Keratinocyte (primary cell): ENCODE results near the gene KCNJ16. TPM values are rescaled to one million over a fixed set of nuclear protein-coding genes. Genes with fewer than 3 reads are reported as not detected.

ENCODE experiments used
- DNase-seq: peaks from one replicate; pipeline ENCODE4 v3.0.0-alpha.2; 2011; ENCODE audit warnings: low read depth, missing footprints, low spot score
- FAIRE-seq: peaks from 2 replicates; lab custom pipeline; 2011; peaks lifted over from hg19 to GRCh38; lab: Jason Lieb, UNC
- H2AFZ ChIP-seq: 2 replicates; pipeline ENCODE4 v1.6.0; 2012; ENCODE audit warnings: low read length, control low read depth, inconsistent platforms; ENCODE audit not compliant: control insufficient read depth
- H3K27ac ChIP-seq: 2 replicates; pipeline ENCODE4 v1.5.1; 2011; ENCODE audit warnings: low read length; ENCODE audit not compliant: control insufficient read depth, insufficient read depth
- H3K27me3 ChIP-seq: 3 replicates; pipeline ENCODE4 v1.6.0; 2011; ENCODE audit warnings: low read length; ENCODE audit not compliant: control insufficient read depth, insufficient read depth; ENCODE audit errors: extremely low read depth
- H3K36me3 ChIP-seq, 2 experiments: 2 replicates in 1 of 2; 3 replicates in 1 of 2; pipeline ENCODE4 v1.5.1; 2011; ENCODE audit warnings: low read length in 2 of 2, mild to moderate bottlenecking in 1 of 2; ENCODE audit not compliant: control insufficient read depth in 2 of 2, insufficient read depth in 2 of 2; ENCODE audit errors: extremely low read depth in 1 of 2
- H3K4me1 ChIP-seq: 3 replicates; pipeline ENCODE4 v1.5.1; 2011; ENCODE audit warnings: low read length; ENCODE audit not compliant: control insufficient read depth, insufficient read depth; ENCODE audit errors: extremely low read depth
- H3K4me2 ChIP-seq: 3 replicates; pipeline ENCODE4 v1.6.0; 2011; ENCODE audit warnings: low read depth, low read length; ENCODE audit not compliant: control insufficient read depth, insufficient read depth; ENCODE audit errors: extremely low read depth
- H3K4me3 ChIP-seq, 3 experiments: fragments of 200-600 bp in 1 of 3; sonication (generic) in 1 of 3; 2 replicates in 2 of 3; 3 replicates in 1 of 3; pipeline ENCODE4 v1.5.1; 2011 to 2016; ENCODE audit warnings: low read length in 3 of 3, mild to moderate bottlenecking in 3 of 3, control low read depth in 2 of 3, inconsistent platforms in 1 of 3, low read depth in 1 of 3, mixed read lengths in 1 of 3, mixed run types in 1 of 3, moderate library complexity in 1 of 3; ENCODE audit not compliant: control insufficient read depth in 2 of 3, insufficient read depth in 2 of 3; ENCODE audit errors: extremely low read depth in 1 of 3
- H3K79me2 ChIP-seq: 2 replicates; pipeline ENCODE4 v1.6.0; 2012; ENCODE audit warnings: low read length; ENCODE audit not compliant: control insufficient read depth, insufficient read depth
- H3K9ac ChIP-seq: 3 replicates; pipeline ENCODE4 v1.6.0; 2011; ENCODE audit warnings: low read length; ENCODE audit not compliant: control insufficient read depth, insufficient read depth; ENCODE audit errors: extremely low read depth
- H3K9me1 ChIP-seq: 3 replicates; pipeline ENCODE4 v1.6.0; 2011; ENCODE audit warnings: low read length; ENCODE audit not compliant: control insufficient read depth, insufficient read depth; ENCODE audit errors: extremely low read depth
- H3K9me3 ChIP-seq: 2 replicates; pipeline ENCODE4 v1.5.1; 2012; ENCODE audit warnings: low read depth, low read length; ENCODE audit not compliant: control insufficient read depth
- H4K20me1 ChIP-seq: 3 replicates; pipeline ENCODE4 v1.6.0; 2011; ENCODE audit warnings: low read length; ENCODE audit not compliant: control insufficient read depth, insufficient read depth; ENCODE audit errors: extremely low read depth
- EZH2 ChIP-seq: IDR thresholded peaks from one replicate; pipeline ENCODE4 v1.6.1; 2012; ENCODE audit warnings: inconsistent platforms, mild to moderate bottlenecking, low read length, moderate library complexity
- dilution Hi-C: fragments of 300-500 bp; cut with MboI; formaldehyde crosslinking; loops from one replicate; pipeline ENCODE4 v1.7.0; 2020; ENCODE audit warnings: low sequenced_read_pairs; ENCODE audit not compliant: extremely low pct_ligation_motif_present
- polyA plus RNA-seq, 5 experiments: library from polyadenylated mRNA; depleted of rRNA in 3 of 5; stranded (reverse) in 3 of 5; stranded (forward) in 1 of 5; unstranded in 1 of 5; fragments of >200 nt; gene quantifications; 1 replicate in 1 of 5; 2 replicates in 3 of 5; 3 replicates in 1 of 5; pipeline versions ENCODE4 v1.2.1 to v1.2.3, GENCODE V29; 2011 to 2012; ENCODE audit warnings: missing spikeins in 2 of 5, low read depth in 1 of 5, low replicate concordance in 1 of 5
- TF ChIP-seq, protein P1 (sequence below), 3 experiments: IDR thresholded peaks in 1 of 3; conservative IDR thresholded peaks in 1 of 3; optimal IDR thresholded peaks in 1 of 3; 2 replicates in 2 of 3; 3 replicates in 1 of 3; pipeline versions ENCODE3 to v1.5.1; 2011; ENCODE audit warnings: low read length in 3 of 3, mild to moderate bottlenecking in 3 of 3, moderate library complexity in 2 of 3, control low read depth in 1 of 3, inconsistent platforms in 1 of 3; ENCODE audit not compliant: insufficient read depth in 2 of 3; ENCODE audit errors: extremely low read depth in 1 of 3

Gene KCNJ16
- polyA plus RNA-seq, 1 donor (not counting 4 experiments of a cell fraction or from before 2014, with no cell fraction given), result not detected

DNA sequence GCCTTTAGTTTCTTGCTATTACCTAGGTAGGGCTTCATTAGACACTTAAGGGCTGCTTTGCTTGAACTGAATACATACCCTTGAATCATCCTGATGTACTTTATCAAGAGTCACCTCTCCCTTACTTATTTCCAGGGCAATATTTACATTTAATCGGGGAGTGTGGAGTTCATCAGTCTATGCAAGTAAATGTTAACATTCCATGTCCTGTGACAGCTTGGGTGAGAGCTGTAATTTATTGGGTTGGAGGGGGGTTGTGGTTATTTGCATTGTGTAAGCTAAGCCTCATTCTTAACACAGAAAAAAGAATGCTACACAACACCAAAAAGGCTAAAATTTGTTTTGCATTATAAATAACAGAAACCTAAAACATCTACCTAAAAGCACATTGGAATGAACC, 16.7 kb downstream of the KCNJ16 start:
- no peak for TF ChIP-seq EZH2
- TF ChIP-seq, protein P1, sequence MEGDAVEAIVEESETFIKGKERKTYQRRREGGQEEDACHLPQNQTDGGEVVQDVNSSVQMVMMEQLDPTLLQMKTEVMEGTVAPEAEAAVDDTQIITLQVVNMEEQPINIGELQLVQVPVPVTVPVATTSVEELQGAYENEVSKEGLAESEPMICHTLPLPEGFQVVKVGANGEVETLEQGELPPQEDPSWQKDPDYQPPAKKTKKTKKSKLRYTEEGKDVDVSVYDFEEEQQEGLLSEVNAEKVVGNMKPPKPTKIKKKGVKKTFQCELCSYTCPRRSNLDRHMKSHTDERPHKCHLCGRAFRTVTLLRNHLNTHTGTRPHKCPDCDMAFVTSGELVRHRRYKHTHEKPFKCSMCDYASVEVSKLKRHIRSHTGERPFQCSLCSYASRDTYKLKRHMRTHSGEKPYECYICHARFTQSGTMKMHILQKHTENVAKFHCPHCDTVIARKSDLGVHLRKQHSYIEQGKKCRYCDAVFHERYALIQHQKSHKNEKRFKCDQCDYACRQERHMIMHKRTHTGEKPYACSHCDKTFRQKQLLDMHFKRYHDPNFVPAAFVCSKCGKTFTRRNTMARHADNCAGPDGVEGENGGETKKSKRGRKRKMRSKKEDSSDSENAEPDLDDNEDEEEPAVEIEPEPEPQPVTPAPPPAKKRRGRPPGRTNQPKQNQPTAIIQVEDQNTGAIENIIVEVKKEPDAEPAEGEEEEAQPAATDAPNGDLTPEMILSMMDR (optimal IDR thresholded peaks at IDR 0.05 in 1 of 3, IDR thresholded peaks at IDR 0.05 in 1 of 3, conservative IDR thresholded peaks at IDR 0.05 in 1 of 3; ENCODE audit: extremely low read depth in 1 of 3, insufficient read depth in 2 of 3, low read length in 3 of 3), result no peak
- no peaks in the 10 kb centered on the region for H3K79me2 ChIP-seq
- no peak overlapping the region for H2AFZ ChIP-seq
- H3K27ac ChIP-seq, result no peak overlapping the region
- H3K9me3 ChIP-seq, result no peaks in the 10 kb centered on the region
- DNase-seq (no peak), FAIRE-seq (no peak)
- no peaks in the 10 kb centered on the region for H3K36me3 ChIP-seq
- no peak overlapping the region for H3K4me2 ChIP-seq
- no peaks in the 10 kb centered on the region for H3K9me1 ChIP-seq
- H3K4me3 ChIP-seq, result no peak overlapping the region
- no peaks in the 10 kb centered on the region for H3K27me3 ChIP-seq
- H3K9ac ChIP-seq, result no peak overlapping the region
- dilution Hi-C loops, result no loop called here
- no peaks in the 10 kb centered on the region for H4K20me1 ChIP-seq
- H3K4me1 ChIP-seq, result no peaks in the 10 kb centered on the region

DNA sequence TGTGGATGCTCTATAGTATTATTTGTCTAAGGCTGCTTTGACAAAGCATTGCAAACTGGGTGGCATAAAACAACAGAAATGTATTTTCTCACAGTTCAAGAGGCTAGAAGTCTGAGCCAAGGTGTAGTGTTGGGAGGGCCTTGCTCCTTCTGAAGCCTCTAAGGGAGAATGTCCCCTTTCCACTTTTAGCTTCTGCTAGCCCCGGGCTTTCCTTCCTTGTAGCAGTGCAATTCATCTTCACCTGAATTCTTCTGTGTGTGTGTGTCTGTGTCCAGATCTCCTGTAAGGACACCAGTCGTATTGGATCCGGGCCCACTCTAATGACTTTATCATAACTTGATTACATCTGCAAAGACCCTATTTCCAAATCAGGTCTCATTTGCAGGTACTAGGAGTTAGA, 18.1 kb downstream of the KCNJ16 start:
- TF ChIP-seq EZH2, result no peak
- TF ChIP-seq, protein P1 (optimal IDR thresholded peaks at IDR 0.05 in 1 of 3, IDR thresholded peaks at IDR 0.05 in 1 of 3, conservative IDR thresholded peaks at IDR 0.05 in 1 of 3; ENCODE audit: extremely low read depth in 1 of 3, insufficient read depth in 2 of 3, low read length in 3 of 3), result no peak
- Histone ChIP-seq H3K4me1 (no peaks in the 10 kb centered on the region), H3K79me2 (no peaks in the 10 kb centered on the region), H3K9me3 (no peaks in the 10 kb centered on the region), H3K4me3 (no peak overlapping the region), H2AFZ (no peak overlapping the region), H3K4me2 (no peak overlapping the region), H3K27me3 (no peaks in the 10 kb centered on the region), H3K27ac (no peak overlapping the region), H3K9ac (no peak overlapping the region), H3K9me1 (no peaks in the 10 kb centered on the region), H4K20me1 (no peaks in the 10 kb centered on the region), H3K36me3 (no peaks in the 10 kb centered on the region)
- no peak for DNase-seq
- FAIRE-seq, result no peak
- dilution Hi-C loops, result no loop called here
